Fibroblast of lung (primary cell): ENCODE measurements around the gene TFF2.

Experiments
- EZH2 ChIP-seq: IDR thresholded peaks from 2 replicates; pipeline ENCODE4 v1.5.1; 2012; ENCODE audit warnings: low read length, control low read depth, mild to moderate bottlenecking; ENCODE audit errors: missing control alignments
- TF ChIP-seq, protein P1 (sequence below), 2 donors: IDR thresholded peaks in 1 of 2; conservative IDR thresholded peaks in 1 of 2; 1 replicate in 1 of 2; 2 replicates in 1 of 2; pipeline ENCODE4 v1.5.1; 2011 to 2012; ENCODE audit warnings: low read length in 2 of 2, control low read depth in 1 of 2, inconsistent platforms in 1 of 2, low read depth in 1 of 2, mild to moderate bottlenecking in 1 of 2

DNA sequence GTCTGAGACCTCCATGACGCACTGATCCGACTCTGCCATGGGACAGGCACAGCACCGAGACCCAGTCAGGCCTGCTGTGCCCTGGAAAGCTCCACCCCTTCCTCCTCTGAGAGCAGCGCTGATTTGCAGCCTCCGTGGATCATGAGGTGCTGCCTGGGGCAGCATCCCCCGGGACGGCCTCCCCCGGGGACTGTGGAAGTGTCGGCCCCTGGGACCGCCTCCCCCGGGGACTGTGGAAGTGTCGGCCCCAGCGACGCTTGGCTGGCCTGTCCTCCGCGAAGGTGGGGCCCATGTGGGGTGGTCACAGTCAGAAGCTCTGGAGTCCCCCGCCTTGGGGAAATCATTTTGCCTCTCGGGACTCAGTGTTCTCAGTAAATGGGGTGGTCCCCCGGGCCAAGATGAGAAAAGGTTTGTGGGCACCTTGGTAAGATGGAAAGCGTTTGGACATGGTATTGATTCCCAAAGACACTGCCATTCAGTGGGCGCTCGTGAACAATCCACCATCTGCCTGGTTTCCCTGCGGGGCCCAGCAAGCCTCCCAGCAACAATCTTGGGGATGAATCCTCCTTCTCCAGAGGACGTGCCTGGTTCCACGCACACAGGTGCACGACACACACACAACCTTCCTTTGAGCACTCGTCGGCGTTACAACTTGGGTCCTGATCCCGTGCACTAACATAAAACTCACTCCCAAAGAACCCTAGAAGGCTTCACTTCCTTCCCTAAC, 3.0 kb downstream of the TFF2 start:
- TF ChIP-seq, protein P1, sequence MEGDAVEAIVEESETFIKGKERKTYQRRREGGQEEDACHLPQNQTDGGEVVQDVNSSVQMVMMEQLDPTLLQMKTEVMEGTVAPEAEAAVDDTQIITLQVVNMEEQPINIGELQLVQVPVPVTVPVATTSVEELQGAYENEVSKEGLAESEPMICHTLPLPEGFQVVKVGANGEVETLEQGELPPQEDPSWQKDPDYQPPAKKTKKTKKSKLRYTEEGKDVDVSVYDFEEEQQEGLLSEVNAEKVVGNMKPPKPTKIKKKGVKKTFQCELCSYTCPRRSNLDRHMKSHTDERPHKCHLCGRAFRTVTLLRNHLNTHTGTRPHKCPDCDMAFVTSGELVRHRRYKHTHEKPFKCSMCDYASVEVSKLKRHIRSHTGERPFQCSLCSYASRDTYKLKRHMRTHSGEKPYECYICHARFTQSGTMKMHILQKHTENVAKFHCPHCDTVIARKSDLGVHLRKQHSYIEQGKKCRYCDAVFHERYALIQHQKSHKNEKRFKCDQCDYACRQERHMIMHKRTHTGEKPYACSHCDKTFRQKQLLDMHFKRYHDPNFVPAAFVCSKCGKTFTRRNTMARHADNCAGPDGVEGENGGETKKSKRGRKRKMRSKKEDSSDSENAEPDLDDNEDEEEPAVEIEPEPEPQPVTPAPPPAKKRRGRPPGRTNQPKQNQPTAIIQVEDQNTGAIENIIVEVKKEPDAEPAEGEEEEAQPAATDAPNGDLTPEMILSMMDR (conservative IDR thresholded peaks at IDR 0.05 in 1 of 2, IDR thresholded peaks at IDR 0.05 in 1 of 2; ENCODE audit: low read depth in 1 of 2, low read length in 2 of 2): no peak
- TF ChIP-seq EZH2: no peak
